SU-DHL-6 (cell line): Measurements from ENCODE around the gene MTG2.

Experiments used
- EZH2phosphoT487 ChIP-seq: fragments of 200-600 bp; sonication (generic), shearing (Covaris generic); conservative IDR thresholded peaks from 2 replicates; pipeline ENCODE4 v1.6.1; 2018; ENCODE audit warnings: mild to moderate bottlenecking, antibody characterized with exemption, low read length, moderate library complexity, mixed read lengths
- TF ChIP-seq, protein P1 (sequence below): fragments of 200-600 bp; sonication (generic); IDR thresholded peaks from one replicate; pipeline ENCODE4 v1.5.1; 2017; ENCODE audit warnings: antibody characterized with exemption, mild to moderate bottlenecking, low read length, moderate library complexity; ENCODE audit not compliant: insufficient read depth, poor library complexity, severe bottlenecking

DNA sequence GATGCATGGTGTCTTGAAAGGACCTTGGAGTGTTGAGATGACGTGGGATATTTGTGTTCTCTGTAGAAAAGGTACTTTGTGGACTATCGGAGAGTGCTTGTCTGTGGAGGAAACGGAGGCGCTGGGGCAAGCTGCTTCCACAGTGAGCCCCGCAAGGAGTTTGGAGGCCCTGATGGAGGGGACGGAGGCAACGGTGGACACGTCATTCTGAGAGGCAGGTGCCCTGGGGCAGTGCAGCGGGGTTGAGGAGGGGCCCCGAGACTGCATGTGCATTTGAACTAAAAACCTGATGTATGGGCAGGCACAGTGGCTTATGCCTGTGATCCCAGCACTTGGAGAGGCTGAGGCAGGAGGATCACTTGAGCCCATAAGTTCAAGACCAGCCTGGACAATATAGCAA is 12.9 kb downstream of the MTG2 start:
- TF ChIP-seq, protein P1, sequence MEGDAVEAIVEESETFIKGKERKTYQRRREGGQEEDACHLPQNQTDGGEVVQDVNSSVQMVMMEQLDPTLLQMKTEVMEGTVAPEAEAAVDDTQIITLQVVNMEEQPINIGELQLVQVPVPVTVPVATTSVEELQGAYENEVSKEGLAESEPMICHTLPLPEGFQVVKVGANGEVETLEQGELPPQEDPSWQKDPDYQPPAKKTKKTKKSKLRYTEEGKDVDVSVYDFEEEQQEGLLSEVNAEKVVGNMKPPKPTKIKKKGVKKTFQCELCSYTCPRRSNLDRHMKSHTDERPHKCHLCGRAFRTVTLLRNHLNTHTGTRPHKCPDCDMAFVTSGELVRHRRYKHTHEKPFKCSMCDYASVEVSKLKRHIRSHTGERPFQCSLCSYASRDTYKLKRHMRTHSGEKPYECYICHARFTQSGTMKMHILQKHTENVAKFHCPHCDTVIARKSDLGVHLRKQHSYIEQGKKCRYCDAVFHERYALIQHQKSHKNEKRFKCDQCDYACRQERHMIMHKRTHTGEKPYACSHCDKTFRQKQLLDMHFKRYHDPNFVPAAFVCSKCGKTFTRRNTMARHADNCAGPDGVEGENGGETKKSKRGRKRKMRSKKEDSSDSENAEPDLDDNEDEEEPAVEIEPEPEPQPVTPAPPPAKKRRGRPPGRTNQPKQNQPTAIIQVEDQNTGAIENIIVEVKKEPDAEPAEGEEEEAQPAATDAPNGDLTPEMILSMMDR = no peak
- TF ChIP-seq EZH2phosphoT487 = no peak
